SK-N-SH (cell line): ENCODE measurements around the gene RAPSN. TPM values are rescaled to one million over a fixed set of nuclear protein-coding genes. Genes with fewer than 3 reads are reported as not detected.
A peak's percentile ranks its signal among the peaks of the same experiment; 100 is the strongest.

Source experiments
- CTCF ChIA-PET: fragments of 300-600, 350-600 bp; formaldehyde crosslinking; extraction: SDS; loops from one replicate; lab custom pipeline; 2021; lab: Yijun Ruan, JAX
- POLR2A ChIA-PET: fragments of 350-600 bp; sonication (Branson Sonifier 250); formaldehyde crosslinking; extraction: SDS; loops from one replicate; lab custom pipeline; 2020; ENCODE audit warnings: antibody characterized with exemption, inconsistent platforms; lab: Yijun Ruan, JAX
- DNase-seq: peaks from one replicate; pipeline ENCODE4 v3.0.0; 2012
- H2AFZ ChIP-seq: fragments of 200-600 bp; sonication (generic); 2 replicates; pipeline ENCODE4 v1.8.1; 2016; ENCODE audit warnings: antibody characterized with exemption, mild to moderate bottlenecking, low read depth
- H3F3A ChIP-seq: fragments of 200-600 bp; sonication (generic); replicated peaks from 2 replicates; pipeline ENCODE3; 2016; ENCODE audit warnings: antibody characterized with exemption, mild to moderate bottlenecking; ENCODE audit not compliant: insufficient read depth
- H3K27ac ChIP-seq, 2 experiments: fragments of 200-500 bp in 1 of 2; fragments of 200-600 bp in 1 of 2; sonication (Bioruptor generic) in 1 of 2; sonication (generic), shearing (Covaris generic) in 1 of 2; 2 replicates each; pipeline versions ENCODE4 v1.5.1 to v1.6.1; 2014 to 2016; ENCODE audit warnings: low read depth in 2 of 2, inconsistent platforms in 1 of 2, low read length in 1 of 2, mild to moderate bottlenecking in 1 of 2, mixed read lengths in 1 of 2
- H3K27me3 ChIP-seq: fragments of 200-600 bp; sonication (generic), shearing (Covaris generic); 2 replicates; pipeline ENCODE4 v1.6.1; 2016; ENCODE audit warnings: mixed run types; ENCODE audit not compliant: insufficient read depth
- H3K36me3 ChIP-seq, 2 experiments: fragments of 200-500 bp in 1 of 2; fragments of 200-600 bp in 1 of 2; sonication (Bioruptor generic) in 1 of 2; sonication (generic) in 1 of 2; replicated peaks in 1 of 2; 2 replicates each; pipeline versions ENCODE3 to v1.5.1; 2014 to 2016; ENCODE audit warnings: low read length in 1 of 2, mild to moderate bottlenecking in 1 of 2; ENCODE audit not compliant: insufficient read depth in 2 of 2, control insufficient read depth in 1 of 2
- H3K4me1 ChIP-seq, 2 experiments: fragments of 200-500 bp in 1 of 2; fragments of 200-600 bp in 1 of 2; sonication (Bioruptor generic) in 1 of 2; sonication (generic), shearing (Covaris generic) in 1 of 2; 2 replicates each; pipeline versions ENCODE4 v1.5.1 to v1.6.1; 2014 to 2016; ENCODE audit warnings: low read depth in 1 of 2, low read length in 1 of 2, mixed run types in 1 of 2; ENCODE audit not compliant: insufficient read depth in 2 of 2, control insufficient read depth in 1 of 2
- H3K4me2 ChIP-seq: fragments of 200-600 bp; sonication (generic), shearing (Covaris generic); 2 replicates; pipeline ENCODE4 v1.6.1; 2017; ENCODE audit warnings: mixed run types
- H3K4me3 ChIP-seq, 2 experiments: fragments of 200-500 bp in 1 of 2; fragments of 200-600 bp in 1 of 2; sonication (Bioruptor generic) in 1 of 2; sonication (generic), shearing (Covaris generic) in 1 of 2; 2 replicates each; pipeline versions ENCODE4 v1.5.1 to v1.8.1; 2014 to 2016; ENCODE audit warnings: low read depth in 2 of 2, inconsistent platforms in 1 of 2, low read length in 1 of 2, mild to moderate bottlenecking in 1 of 2, mixed read lengths in 1 of 2, moderate library complexity in 1 of 2
- H3K79me2 ChIP-seq: fragments of 200-600 bp; sonication (generic); 2 replicates; pipeline ENCODE4 v1.8.1; 2017; ENCODE audit warnings: mild to moderate bottlenecking; ENCODE audit not compliant: insufficient read depth
- H3K9ac ChIP-seq: fragments of 200-600 bp; sonication (generic); 2 replicates; pipeline ENCODE4 v1.6.1; 2017; ENCODE audit warnings: mixed run types
- H3K9me2 ChIP-seq: fragments of 200-600 bp; sonication (generic); 2 replicates; pipeline ENCODE4 v1.6.1; 2017; ENCODE audit warnings: mixed run types
- H3K9me3 ChIP-seq: fragments of 200-600 bp; sonication (generic); 2 replicates; pipeline ENCODE4 v1.6.1; 2017; ENCODE audit warnings: mixed run types, mild to moderate bottlenecking, moderate library complexity
- H4K20me1 ChIP-seq: fragments of 200-600 bp; sonication (generic); 2 replicates; pipeline ENCODE4 v1.6.1; 2017; ENCODE audit warnings: mild to moderate bottlenecking, mixed run types; ENCODE audit not compliant: insufficient read depth
- CHD2 ChIP-seq: fragments of 150-350 bp; IDR thresholded peaks from 2 replicates; pipeline ENCODE4 v1.6.1; 2018; ENCODE audit warnings: low read length; ENCODE audit not compliant: partially characterized antibody
- ELF1 ChIP-seq: IDR thresholded peaks from 2 replicates; pipeline ENCODE4 v1.4.0; 2012
- EZH2phosphoT487 ChIP-seq: fragments of 200-600 bp; sonication (generic); IDR thresholded peaks from 2 replicates; pipeline ENCODE4 v1.6.1; 2017; ENCODE audit warnings: low read depth, mixed run types, mild to moderate bottlenecking, antibody characterized with exemption, moderate library complexity, borderline replicate concordance
- FOXJ3 ChIP-seq: sonication (generic); formaldehyde crosslinking; IDR thresholded peaks from 2 replicates; pipeline ENCODE4 v1.5.1; 2020; ENCODE audit warnings: mild to moderate bottlenecking, missing genetic modification reagents
- FOXM1 ChIP-seq: IDR thresholded peaks from 2 replicates; pipeline ENCODE4 v1.4.0; 2012; ENCODE audit warnings: low read depth, mild to moderate bottlenecking
- GABPA ChIP-seq: IDR thresholded peaks from 2 replicates; pipeline ENCODE4 v1.4.0; 2012; ENCODE audit warnings: low read depth, mild to moderate bottlenecking
- GATA2 ChIP-seq: sonication (generic); formaldehyde crosslinking; IDR thresholded peaks from 2 replicates; pipeline ENCODE4 v1.5.0; 2020; ENCODE audit warnings: mild to moderate bottlenecking, missing genetic modification reagents
- JUND ChIP-seq: IDR thresholded peaks from 2 replicates; pipeline ENCODE4 v1.4.0; 2012
- MXI1 ChIP-seq: IDR thresholded peaks from 2 replicates; pipeline ENCODE4 v1.6.1; 2012; ENCODE audit warnings: mild to moderate bottlenecking, low read depth, low read length, improper control_type of control experiment
- RCOR1 ChIP-seq: fragments of 150-350 bp; IDR thresholded peaks from 2 replicates; pipeline ENCODE4 v1.6.1; 2017; ENCODE audit warnings: antibody characterized with exemption, low read length
- RXRA ChIP-seq: IDR thresholded peaks from 2 replicates; pipeline ENCODE4 v1.4.0; 2012; ENCODE audit warnings: low read depth, mild to moderate bottlenecking, borderline replicate concordance
- SIN3A ChIP-seq: IDR thresholded peaks from 2 replicates; pipeline ENCODE4 v1.6.1; 2012; ENCODE audit warnings: low read depth, mild to moderate bottlenecking, low read length, moderate library complexity, borderline replicate concordance
- TAF1 ChIP-seq: IDR thresholded peaks from 2 replicates; pipeline ENCODE4 v1.6.1; 2012; ENCODE audit warnings: low read depth, mild to moderate bottlenecking, low read length, moderate library complexity, borderline replicate concordance
- TEAD4 ChIP-seq: IDR thresholded peaks from 2 replicates; pipeline ENCODE4 v1.4.0; 2012; ENCODE audit warnings: mild to moderate bottlenecking, borderline replicate concordance; ENCODE audit not compliant: insufficient read depth
- YY1 ChIP-seq: IDR thresholded peaks from 2 replicates; pipeline ENCODE4 v1.4.0; 2012; ENCODE audit warnings: low read depth, mild to moderate bottlenecking
- WGBS: methylation state at CpG from one replicate; pipeline ENCODE4 v1.1.6; 2017; ENCODE audit warnings: low lambda C conversion rate; 5-methylcytosine and 5-hydroxymethylcytosine counted together
- polyA plus RNA-seq, 3 experiments: library from polyadenylated mRNA; depleted of rRNA; stranded (reverse); fragments of >200 nt; gene quantifications; 2 replicates each; pipeline ENCODE4 v1.2.3, GENCODE V29; 2012
- TF ChIP-seq, protein P1 (sequence below): fragments of 150-350 bp; IDR thresholded peaks from 2 replicates; pipeline ENCODE4 v1.6.1; 2016; ENCODE audit warnings: mild to moderate bottlenecking, low read depth, low read length
- TF ChIP-seq, protein P2 (sequence below): IDR thresholded peaks from 2 replicates; pipeline ENCODE4; 2012
- TF ChIP-seq, protein P3 (sequence below): fragments of 150-350 bp; IDR thresholded peaks from 2 replicates; pipeline ENCODE4 v1.6.1; 2017; ENCODE audit warnings: antibody characterized with exemption, low read length, low read depth, borderline replicate concordance
- TF ChIP-seq, protein P4 (sequence below): IDR thresholded peaks from 2 replicates; pipeline ENCODE4 v1.6.1; 2012; ENCODE audit warnings: mild to moderate bottlenecking, low read depth, low read length, moderate library complexity
- TF ChIP-seq, protein P5 (sequence below): IDR thresholded peaks from 2 replicates; pipeline ENCODE4 v1.4.0; 2012; ENCODE audit warnings: low read depth

RAPSN gene
- polyA plus RNA-seq, 1 of the 3 experiments (the other 2 are of a cell fraction): 0.07 TPM

DNA sequence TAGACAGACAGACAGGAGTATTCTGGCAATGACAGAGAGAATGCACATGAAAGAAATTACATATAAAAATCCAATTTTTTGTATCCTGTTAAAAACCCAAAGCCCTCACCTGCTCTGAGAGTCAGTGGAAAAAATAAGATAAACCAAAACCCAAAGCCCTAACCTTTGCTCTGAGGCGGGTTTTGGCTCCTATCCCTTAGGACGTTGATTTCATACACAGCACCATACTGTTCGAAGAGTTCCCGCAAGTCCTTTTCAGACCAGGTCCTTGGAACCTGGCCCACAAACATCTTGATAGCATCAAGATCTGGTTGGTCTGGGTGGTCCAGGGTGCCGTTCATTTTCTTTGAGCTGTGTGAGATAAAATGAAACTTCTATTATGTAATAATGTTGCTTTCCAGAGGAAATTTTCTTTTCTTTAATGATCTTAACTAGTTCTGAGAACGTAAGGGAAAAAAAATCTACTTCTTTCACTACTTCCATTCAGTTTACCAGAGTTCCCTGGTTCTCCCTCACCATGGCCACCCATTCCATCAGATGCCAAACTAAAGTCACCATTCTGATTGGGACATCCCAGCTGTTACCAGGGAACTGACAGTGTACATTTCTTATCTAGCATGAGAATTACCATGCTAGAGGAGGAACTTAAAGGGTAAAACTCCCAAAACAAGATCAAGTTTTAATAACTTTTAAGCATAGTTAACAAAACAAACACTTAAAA, 39.9 kb upstream of the RAPSN start:
- H2AFZ ChIP-seq: no peak overlapping the region
- 82% methylated on average over 6 of the region's 6 CpGs for WGBS
- H4K20me1 ChIP-seq: peaks cover 20% of the 10 kb centered on the region
- TF ChIP-seq CHD2 (no peak), RCOR1 (no peak), RXRA (no peak), GABPA (no peak), TEAD4 (no peak), SIN3A (no peak), FOXJ3 (no peak), ELF1 (no peak), MXI1 (no peak), FOXM1 (no peak), JUND (no peak), YY1 (no peak), GATA2 (CRISPR knock-in tag) (no peak), TAF1 (no peak), EZH2phosphoT487 (no peak)
- TF ChIP-seq, protein P1, sequence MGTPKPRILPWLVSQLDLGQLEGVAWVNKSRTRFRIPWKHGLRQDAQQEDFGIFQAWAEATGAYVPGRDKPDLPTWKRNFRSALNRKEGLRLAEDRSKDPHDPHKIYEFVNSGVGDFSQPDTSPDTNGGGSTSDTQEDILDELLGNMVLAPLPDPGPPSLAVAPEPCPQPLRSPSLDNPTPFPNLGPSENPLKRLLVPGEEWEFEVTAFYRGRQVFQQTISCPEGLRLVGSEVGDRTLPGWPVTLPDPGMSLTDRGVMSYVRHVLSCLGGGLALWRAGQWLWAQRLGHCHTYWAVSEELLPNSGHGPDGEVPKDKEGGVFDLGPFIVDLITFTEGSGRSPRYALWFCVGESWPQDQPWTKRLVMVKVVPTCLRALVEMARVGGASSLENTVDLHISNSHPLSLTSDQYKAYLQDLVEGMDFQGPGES: no peak
- TF ChIP-seq, protein P2, sequence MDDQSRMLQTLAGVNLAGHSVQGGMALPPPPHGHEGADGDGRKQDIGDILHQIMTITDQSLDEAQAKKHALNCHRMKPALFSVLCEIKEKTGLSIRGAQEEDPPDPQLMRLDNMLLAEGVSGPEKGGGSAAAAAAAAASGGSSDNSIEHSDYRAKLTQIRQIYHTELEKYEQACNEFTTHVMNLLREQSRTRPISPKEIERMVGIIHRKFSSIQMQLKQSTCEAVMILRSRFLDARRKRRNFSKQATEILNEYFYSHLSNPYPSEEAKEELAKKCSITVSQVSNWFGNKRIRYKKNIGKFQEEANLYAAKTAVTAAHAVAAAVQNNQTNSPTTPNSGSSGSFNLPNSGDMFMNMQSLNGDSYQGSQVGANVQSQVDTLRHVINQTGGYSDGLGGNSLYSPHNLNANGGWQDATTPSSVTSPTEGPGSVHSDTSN: no peak
- TF ChIP-seq, protein P3, sequence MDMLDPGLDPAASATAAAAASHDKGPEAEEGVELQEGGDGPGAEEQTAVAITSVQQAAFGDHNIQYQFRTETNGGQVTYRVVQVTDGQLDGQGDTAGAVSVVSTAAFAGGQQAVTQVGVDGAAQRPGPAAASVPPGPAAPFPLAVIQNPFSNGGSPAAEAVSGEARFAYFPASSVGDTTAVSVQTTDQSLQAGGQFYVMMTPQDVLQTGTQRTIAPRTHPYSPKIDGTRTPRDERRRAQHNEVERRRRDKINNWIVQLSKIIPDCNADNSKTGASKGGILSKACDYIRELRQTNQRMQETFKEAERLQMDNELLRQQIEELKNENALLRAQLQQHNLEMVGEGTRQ: no peak
- TF ChIP-seq, protein P4, sequence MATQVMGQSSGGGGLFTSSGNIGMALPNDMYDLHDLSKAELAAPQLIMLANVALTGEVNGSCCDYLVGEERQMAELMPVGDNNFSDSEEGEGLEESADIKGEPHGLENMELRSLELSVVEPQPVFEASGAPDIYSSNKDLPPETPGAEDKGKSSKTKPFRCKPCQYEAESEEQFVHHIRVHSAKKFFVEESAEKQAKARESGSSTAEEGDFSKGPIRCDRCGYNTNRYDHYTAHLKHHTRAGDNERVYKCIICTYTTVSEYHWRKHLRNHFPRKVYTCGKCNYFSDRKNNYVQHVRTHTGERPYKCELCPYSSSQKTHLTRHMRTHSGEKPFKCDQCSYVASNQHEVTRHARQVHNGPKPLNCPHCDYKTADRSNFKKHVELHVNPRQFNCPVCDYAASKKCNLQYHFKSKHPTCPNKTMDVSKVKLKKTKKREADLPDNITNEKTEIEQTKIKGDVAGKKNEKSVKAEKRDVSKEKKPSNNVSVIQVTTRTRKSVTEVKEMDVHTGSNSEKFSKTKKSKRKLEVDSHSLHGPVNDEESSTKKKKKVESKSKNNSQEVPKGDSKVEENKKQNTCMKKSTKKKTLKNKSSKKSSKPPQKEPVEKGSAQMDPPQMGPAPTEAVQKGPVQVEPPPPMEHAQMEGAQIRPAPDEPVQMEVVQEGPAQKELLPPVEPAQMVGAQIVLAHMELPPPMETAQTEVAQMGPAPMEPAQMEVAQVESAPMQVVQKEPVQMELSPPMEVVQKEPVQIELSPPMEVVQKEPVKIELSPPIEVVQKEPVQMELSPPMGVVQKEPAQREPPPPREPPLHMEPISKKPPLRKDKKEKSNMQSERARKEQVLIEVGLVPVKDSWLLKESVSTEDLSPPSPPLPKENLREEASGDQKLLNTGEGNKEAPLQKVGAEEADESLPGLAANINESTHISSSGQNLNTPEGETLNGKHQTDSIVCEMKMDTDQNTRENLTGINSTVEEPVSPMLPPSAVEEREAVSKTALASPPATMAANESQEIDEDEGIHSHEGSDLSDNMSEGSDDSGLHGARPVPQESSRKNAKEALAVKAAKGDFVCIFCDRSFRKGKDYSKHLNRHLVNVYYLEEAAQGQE: no peak
- TF ChIP-seq, protein P5, sequence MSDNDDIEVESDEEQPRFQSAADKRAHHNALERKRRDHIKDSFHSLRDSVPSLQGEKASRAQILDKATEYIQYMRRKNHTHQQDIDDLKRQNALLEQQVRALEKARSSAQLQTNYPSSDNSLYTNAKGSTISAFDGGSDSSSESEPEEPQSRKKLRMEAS: no peak
- no peak overlapping the region for H3K4me3 ChIP-seq
- no peaks in the 10 kb centered on the region for H3K27me3 ChIP-seq
- H3K9me3 ChIP-seq: no peaks in the 10 kb centered on the region
- peaks cover 44 to 50% of the 10 kb centered on the region in 2 experiments for H3K36me3 ChIP-seq
- no peak overlapping the region for H3K4me2 ChIP-seq
- peak overlapping the region in 1 of 2 experiments; percentile 47; a peak in 3 of 4 replicates for H3K27ac ChIP-seq
- DNase-seq: no peak
- peaks cover 0 to 5% of the 10 kb centered on the region in 2 experiments; a peak in 2 of 4 replicates for H3K4me1 ChIP-seq
- H3K9me2 ChIP-seq: no peaks in the 10 kb centered on the region
- H3K9ac ChIP-seq: no peak overlapping the region
- H3K79me2 ChIP-seq: peaks cover 81% of the 10 kb centered on the region
- ChIA-PET CTCF (no interaction called here), POLR2A (no interaction called here)
- H3F3A ChIP-seq: peaks cover 12% of the 10 kb centered on the region
